Right ventricle myocardium superior (tissue), 1 donor: ENCODE measurements around the gene KIAA1614. TPM values are rescaled to one million over a fixed set of nuclear protein-coding genes. Genes with fewer than 3 reads are reported as not detected.

Experiments used
- ATAC-seq: fragments of 200-7000 bp; cut with Tn5 transposase; one replicate; pipeline ENCODE4 v1.9.1; 2020; ENCODE audit warnings: mild to moderate bottlenecking; ENCODE audit not compliant: poor library complexity
- DNase-seq: peaks from one replicate; pipeline ENCODE4 v3.0.0-alpha.2; 2020
- intact Hi-C: fragments of 100-400 bp; cut with DNase I; formaldehyde crosslinking; loops from one replicate; pipeline ENCODE4 v1.11.2; 2022
- total RNA-seq: library from RNA; stranded (reverse); fragmentation: NEBNext Ultra II Directional; extraction: Animal tissue kit (Norgen Biotek cat#: 25700); gene quantifications from one replicate; pipeline ENCODE4 v1.2.1, GENCODE V29; 2021
- donor health status: DM: no; HTN: yes; CAD: no; lungs with severe emphysema.

Gene KIAA1614
- total RNA-seq, 1 donor from 2014 or later, result 7.1 TPM

DNA sequence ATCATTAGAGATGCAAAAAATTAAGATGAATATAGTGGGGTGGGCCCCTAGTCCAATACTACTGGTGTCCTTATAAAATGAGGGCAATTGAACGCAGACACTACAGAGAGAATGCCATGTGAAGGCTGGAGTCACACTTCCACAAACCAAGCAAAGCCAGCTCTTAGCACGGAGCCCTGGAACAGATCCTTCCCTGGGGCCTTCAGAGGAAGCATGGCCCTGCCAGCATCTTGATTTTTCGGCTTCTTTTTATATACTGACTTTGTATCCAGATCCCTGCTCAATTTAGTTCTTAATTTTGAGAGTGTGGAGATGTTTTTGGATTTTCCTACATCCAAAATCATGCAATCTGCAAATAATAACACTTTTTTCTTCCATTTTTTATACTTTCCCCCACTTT, 10.2 kb upstream of the KIAA1614 start:
- intact Hi-C loops, result no loop called here
- DNase-seq (no peak), ATAC-seq (no peak)

DNA sequence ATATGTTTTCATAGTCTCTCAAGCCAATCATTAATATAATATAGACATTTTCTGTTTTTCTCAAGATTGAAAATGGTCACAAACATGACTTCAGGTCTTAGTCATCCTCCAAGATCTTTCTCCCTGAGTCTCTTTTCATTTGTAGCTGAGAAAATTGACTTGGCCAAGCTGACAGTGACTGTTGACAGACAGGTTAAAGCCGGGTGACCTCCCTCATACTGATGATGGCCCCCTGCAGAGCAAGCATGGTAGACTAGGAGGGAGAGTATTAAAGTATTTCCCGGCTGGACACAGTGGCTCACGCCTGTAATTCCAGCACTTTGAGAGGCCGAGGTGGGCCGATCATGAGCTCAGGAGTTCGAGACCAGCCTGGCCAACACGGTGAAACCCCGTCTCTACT, 6.8 kb upstream of the KIAA1614 start:
- intact Hi-C loops, result no loop called here
- ATAC-seq (no peak), DNase-seq (no peak)

DNA sequence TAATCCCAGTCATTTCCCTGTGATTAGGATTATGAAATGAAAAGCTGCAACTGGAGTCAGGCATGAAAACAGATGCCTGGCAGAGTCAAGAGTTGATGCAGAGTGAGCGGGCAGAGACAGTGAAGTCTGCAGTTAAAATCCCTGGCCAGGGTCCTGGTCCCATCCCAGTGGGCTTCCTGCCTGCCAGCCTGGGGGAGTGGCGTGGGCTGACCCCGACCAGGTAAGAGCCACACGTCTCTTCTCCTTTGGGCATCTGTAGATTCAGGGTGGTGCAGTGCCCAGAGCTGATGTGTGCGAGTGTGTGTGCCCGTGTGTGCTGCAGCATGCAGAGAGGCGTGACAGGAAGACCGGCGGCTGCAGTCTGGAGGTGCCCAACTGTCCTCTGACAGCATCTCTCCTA, 6.2 kb upstream of the KIAA1614 start:
- DNase-seq, result no peak
- ATAC-seq, result no peak
- intact Hi-C loops, result no loop called here

DNA sequence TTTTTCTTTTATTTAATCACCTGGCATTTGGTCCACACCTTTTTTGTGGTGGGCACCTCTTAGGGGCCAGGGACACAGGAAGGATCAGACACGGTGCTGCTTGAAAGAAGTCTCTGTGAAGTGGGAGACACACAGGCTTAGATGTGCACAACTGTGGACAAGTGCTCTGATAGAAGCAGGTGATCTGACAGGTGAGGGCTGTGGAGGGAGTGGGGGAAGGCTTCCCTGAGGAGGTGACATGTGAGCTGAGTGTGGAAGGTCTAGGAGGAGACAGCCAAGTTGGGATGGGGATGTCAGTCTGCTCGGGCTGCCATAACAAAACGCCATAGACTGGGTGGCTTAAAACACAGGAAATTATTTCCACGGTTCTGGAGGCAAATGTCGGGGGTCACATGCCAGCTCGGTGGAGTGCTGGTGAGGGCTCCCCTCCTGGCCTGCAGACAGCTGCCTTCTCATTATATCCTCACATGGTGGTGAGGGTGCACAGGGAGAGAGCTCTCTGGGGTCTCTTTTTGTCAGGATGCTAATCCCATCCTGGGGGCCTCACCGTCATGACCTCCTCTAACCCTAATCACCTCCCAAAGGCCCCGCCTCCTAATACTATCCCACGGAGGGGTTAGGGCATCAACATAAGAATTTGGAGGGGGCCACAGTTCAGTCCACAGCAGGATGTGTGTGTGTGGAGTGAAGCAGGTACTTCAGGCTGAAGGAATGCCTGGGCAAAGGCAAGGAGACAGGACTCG, 5.2 kb upstream of the KIAA1614 start:
- intact Hi-C loops, result no loop called here

DNA sequence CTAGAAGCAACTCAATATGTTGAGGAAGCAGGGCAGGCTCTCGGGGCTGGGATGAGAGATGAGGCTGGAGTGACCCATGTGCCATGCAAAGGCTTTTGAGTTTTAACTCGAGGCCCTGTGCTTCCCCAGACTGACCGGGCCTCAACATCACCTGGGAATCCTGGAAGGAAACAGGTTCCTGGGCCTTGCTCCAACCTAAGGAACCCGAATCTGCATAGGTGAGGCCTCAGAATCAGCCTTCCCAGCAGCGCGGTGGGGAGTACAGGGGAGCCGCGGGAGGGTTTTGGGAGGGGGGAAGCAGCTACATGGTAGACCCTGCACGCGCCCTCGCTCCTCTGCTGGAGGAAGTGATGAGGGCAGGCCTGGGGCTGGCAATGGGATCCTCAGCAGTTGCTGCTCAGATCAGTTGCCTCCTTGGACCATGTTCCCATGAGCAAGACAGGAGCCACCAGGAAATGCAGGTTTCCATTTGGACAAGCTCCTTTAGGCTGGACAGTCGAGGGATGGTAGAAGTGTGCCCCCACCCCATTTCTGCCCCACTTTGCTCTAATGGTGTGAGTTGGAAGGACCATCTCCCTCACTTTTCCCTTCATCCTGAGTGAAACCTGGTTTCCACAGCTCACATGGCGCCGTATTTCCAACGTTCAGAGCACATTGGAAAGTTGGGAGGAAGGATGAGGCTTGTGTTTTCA, 4.5 kb upstream of the KIAA1614 start:
- ATAC-seq (no peak), DNase-seq (no peak)
- intact Hi-C loops, result no loop called here

More for the DNA sequence above, 5.2 kb upstream of the KIAA1614 start:
- DNase-seq, result no peak
- no peak for ATAC-seq

DNA sequence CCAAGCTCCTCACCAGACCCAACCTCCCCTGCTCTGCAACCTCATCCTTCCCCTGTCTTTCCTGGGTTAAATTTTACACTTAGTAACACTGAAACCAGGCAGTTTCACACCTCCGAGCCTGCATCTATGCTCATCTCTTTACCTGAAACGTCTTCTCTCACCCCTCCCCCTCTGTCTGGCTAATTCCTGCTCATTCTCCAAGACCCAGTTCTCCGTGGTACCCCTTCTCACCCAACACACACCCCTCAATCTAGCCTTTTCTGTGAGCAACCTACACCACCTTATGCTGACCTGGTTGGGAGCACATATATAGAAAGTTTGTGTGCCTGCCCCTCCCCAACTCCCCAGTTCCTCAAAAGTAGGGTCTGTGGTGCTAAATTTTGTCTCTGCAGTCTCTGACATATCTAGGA, 3.7 kb upstream of the KIAA1614 start:
- DNase-seq (no peak), ATAC-seq (no peak)
- intact Hi-C loops, result no loop called here

DNA sequence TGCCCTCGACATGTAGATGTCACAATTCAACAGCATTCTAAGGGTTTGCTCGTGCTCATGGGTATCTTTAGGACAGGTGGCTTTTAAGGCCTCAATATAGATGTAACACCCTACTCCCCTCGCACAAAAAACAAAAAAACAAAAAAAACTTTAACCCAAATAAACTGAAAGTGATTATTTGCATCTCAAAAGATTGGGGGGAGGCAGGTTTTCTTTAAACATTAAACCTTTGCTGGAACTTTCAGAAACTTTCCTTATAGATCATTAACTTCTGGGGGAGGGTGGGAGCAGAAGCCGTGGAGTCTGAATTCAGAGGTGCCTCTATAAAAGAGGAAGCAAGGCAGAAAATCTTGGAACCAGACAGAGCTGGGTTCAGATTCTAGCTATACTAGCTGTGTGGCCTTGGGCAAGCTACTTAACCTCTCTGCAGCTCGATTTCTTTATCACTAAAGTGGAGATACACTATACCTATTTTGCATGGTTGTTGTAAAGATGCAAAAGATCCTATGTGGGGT, 3.2 kb upstream of the KIAA1614 start:
- intact Hi-C loops, result no loop called here
- ATAC-seq, result no peak
- no peak for DNase-seq

DNA sequence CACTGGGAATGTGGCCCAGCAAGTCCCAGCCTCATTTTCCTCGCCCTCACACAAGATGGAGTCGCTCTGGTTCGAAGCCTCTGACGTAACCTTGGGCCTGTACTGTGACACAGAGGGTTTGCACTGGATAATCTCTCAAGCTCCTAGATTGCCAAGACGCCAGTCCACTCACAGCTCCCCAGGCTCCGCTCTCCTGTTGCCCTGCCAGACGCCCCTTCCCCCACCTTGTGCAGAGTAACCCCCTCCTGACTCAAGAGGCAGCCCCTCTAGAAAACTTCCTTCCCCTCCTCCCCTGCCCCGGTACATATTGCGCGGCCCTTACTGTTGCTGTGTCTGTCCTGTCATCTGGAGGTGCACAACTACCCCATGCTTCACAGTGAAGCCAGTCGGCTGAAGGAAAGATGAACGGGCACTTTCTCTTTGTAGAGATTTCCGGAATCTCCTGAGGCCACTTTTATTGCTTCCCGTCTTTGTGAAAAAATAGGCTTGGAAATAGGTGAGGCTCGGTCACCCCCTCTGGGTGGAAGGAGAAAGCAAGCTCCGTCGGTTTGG, 981 bp upstream of the KIAA1614 start:
- no peak for DNase-seq
- intact Hi-C loops, result no loop called here
- peak; percentile 29 for ATAC-seq

DNA sequence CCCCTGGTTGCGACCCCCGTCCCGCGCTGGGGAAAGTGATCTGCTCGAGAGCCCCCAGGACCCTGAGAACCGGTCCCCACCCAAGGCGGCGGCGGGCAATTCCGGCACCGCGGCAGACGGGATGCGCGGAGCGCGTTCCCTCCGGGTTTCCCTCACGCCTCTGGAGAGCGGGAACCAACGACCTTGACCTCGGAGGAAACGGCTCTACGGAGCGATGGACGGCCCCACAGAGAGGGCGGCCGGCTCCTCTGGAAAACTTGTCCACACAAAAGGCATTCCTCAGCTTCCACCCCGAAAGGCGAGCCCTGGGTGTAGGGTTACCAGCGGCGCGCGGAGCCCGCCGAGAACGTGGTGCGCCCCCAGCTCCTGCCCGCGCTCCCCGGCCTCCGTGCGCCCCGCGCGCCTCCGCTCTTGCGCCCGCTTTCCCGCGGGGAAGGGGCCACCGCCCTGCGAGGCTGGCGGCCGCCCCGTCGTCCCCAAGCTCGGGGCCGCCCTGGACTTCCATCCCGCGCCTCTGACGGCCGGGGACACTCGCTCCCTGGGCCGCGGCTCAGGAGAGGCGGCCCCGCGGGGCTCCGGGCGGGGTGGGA, 391 bp upstream of the KIAA1614 start:
- DNase-seq (peak; percentile 54), ATAC-seq (peak; percentile 63)
- intact Hi-C loops, result no loop called here

DNA sequence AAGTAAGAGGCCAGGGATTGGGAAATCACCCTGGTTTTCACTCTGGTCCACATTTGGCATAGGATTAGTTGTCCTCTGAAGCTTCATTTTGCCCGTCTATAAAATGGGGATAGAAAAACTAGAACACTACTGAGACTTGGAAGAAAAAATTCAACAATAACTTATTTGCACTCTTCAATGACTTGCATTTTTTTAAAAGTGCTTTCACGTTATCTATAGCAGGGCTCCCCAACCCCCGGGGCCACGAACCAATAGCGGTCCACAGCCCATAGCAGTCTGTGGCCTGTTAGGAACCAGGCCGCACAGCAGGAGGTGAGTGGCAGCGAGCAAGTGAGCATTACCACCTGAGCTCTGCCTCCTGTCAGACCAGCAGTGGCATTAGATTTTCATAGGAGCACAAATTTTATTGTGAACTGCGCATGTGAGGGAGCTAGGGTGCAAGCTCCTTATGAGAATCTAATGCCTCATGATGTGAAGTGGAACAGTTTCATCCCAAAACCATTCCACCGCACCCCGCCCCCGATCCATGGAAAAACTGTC, 2.8 kb downstream of the KIAA1614 start:
- DNase-seq (no peak), ATAC-seq (no peak)
- intact Hi-C loops, result no loop called here

DNA sequence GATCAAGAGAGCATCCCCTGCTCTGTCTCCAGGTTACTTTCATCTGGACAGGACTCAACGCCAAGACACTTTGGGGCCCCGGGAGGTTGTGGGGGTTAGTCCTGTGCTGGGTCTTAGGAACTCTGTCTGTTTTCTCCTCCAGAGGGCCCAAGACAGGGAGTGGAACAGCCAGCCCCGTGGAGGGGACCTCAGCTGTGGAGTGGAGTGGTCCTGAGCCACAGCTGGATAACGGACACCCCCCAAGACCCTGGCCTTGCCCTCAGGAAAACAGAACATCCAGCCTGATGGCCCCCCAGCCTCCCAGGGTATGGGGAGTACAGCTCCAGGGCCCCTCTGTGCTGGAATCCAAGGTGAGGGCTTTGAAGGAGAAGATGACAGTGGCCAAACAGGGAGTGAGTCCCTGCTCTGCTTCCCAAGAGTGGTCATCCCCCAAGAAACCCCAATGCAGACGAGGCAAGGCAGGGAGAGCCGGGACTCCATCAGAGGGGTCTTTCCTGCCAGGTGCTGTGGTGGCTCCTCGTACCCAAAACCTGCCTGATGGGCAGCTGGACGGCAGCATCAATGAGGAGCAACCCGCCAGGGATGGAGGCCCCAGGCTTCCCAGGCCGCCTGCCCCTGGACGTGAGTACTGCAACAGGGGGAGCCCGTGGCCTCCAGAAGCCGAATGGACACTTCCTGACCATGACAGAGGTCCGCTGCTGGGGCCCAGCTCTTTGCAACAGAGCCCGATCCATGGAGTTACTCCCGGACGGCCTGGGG, 3.5 kb downstream of the KIAA1614 start:
- DNase-seq, result no peak
- intact Hi-C loops, result no loop called here

DNA sequence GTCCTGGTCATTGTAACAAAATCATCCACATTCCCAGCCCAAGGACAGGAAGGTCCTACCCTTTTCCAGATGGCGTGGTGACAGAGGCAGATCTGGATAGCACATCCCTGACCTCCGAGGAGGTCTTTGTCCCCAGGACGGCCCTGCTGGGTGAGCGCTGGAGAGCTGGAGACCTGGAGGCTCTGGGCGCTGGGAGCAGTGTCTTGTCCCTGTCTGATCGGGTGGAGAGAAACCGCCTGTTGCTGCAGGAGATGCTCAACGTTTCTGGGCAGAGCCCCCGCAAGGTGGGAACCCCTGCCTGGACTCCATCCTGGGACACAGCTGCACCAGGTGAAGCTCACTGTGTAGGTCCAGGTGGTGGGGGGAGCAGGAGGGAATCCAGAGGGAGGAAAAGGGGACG, 4.1 kb downstream of the KIAA1614 start:
- intact Hi-C loops, result no loop called here
- no peak for ATAC-seq
- DNase-seq, result no peak

More for the DNA sequence above, 3.5 kb downstream of the KIAA1614 start:
- no peak for ATAC-seq

DNA sequence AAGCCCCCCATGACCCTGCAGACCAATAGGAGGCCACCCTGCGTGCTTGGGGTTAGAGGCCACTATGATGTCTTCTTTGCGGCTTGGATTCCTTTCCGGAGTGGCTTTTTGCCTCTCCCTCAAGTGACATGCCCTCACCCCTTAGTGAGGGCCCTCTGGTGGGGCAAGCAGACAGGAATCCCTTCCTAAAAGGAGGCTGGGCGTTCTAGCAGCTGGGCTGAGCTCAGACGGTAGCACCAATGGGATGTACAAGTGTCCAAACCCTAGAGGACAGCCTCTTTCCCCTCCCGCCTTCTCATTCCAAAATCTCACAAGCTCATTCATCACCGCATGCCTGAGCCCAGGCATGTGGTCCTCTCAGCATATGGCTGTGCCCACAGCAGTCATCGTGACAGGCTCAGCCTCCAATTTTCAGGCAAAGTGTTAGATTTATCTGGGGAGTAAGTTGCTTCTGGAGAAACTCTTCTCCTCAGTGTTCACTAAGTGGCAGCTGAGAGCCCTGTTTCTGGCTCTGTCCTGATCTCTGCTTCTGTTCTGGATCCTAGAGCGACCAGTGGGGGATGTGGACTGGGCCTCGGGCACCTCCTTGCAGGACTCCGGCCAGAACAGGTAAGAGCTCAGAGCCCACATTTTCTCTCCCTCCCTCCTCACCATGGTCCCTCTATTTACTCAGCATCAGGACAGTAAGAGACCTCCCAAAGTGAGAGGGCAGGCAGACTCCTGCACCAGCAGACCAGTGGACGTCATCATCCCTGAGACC, 4.8 kb downstream of the KIAA1614 start:
- DNase-seq, result no peak
- intact Hi-C loops, result no loop called here
- ATAC-seq, result no peak

DNA sequence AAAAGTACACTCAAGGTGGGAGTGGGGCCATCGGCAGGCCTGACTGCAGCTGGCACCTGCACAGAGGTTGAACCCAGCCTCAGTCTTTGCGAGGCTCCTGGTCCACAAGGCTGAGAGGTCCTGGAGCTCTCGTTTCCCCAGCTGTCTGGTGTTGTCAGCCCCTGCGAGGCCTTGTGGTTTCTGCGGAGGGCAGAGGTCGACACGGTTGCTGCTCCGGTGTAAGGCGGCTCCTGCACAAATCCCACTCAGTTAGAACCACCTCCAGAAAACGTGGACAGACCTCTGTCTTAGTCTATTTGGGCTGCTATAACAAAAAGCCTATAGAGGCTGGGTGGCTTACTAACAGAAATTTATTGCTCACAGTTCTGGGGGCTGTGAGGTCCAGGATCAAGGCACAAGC, 5.8 kb downstream of the KIAA1614 start:
- DNase-seq (no peak), ATAC-seq (no peak)
- intact Hi-C loops, result no loop called here

DNA sequence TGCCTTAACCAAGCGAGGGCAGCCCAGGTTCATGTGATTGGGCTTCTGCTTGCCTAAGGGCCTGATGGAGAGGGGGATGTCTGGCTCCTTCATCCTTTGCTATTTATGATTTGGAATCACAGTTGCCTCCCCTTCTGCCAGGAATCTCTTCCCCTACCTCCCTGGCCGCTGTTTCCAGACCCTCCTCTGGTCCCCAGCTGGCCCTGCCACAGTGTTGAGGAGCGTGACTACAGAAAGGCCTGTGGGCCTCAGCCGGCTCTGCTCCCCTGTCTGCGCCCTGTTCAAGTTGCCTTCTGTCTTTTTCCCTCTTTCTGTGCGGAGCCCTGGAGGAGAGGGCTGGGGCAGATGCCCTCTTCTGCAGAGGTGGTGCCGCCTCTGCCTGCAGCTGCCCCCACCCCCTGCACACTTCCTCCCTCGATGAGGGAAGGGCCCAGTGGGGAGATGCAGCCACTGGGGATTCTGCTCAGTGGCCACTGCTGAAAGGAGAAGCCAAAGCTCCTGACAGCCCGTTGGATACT, 6.5 kb downstream of the KIAA1614 start:
- intact Hi-C loops, result no loop called here
- DNase-seq (no peak), ATAC-seq (no peak)

DNA sequence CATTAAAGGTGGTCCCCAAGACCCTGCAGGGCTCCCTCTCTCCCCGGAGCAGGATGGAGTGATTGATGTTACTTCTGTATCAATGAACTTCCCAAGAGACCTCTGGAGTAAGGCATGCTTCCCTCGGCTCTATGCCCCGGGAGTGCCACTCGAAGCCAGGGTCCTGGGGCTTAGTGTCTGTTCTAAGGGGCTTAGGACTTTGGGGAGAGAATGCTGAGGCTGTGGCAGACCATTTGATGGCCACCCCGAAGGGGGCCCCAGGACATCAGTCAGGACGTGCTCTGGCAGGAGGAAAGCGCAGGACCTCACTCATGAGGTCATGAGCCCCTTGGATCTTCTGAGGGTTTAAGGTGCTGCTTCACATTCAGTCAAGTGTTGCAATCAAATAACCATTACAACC, 7.5 kb downstream of the KIAA1614 start:
- ATAC-seq (no peak), DNase-seq (no peak)
- intact Hi-C loops, result no loop called here

DNA sequence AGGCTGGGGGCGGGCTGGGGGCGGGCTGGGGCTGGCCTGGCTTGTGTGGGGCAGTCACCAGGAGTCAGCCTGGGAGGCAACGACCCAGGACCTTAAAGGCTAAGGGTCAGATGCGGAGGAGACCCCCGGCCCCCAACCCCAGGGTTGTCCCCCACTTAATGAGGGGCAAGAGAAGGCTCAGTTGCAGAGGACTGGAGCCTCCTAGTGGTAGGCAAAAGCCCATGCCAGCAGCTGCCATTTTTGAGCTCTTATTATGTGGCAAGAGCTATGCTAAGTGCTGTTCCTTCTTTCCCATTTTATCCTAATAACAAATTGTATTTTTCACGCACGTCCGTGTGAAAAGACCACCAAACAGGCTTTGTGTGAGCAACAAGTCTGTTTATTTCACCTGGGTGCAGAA, 8.0 kb downstream of the KIAA1614 start:
- no peak for DNase-seq
- intact Hi-C loops, result no loop called here
- no peak for ATAC-seq

DNA sequence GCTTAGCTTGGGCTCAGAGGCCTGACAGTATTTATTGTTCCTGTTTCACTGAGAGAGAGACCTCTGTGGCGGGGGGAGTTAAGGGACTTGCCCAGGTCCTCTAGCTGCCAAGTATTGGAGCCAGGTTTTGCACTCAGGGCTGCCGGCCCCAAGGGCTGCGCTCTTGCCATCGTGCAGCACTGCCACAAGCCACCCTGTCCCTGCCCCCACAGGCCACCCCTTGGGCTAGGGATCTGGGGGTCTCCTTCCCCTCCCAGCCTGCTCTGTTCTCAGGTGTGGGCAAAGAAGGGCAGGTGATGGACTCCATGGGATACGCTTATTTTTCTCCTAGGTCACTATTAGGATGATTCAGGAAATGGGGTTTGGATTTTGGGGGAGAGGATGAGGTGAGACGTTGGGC, 8.7 kb downstream of the KIAA1614 start:
- intact Hi-C loops, result no loop called here
- DNase-seq (no peak), ATAC-seq (no peak)
